ENCODE results near the gene CD81.

Gene CD81

DNA sequence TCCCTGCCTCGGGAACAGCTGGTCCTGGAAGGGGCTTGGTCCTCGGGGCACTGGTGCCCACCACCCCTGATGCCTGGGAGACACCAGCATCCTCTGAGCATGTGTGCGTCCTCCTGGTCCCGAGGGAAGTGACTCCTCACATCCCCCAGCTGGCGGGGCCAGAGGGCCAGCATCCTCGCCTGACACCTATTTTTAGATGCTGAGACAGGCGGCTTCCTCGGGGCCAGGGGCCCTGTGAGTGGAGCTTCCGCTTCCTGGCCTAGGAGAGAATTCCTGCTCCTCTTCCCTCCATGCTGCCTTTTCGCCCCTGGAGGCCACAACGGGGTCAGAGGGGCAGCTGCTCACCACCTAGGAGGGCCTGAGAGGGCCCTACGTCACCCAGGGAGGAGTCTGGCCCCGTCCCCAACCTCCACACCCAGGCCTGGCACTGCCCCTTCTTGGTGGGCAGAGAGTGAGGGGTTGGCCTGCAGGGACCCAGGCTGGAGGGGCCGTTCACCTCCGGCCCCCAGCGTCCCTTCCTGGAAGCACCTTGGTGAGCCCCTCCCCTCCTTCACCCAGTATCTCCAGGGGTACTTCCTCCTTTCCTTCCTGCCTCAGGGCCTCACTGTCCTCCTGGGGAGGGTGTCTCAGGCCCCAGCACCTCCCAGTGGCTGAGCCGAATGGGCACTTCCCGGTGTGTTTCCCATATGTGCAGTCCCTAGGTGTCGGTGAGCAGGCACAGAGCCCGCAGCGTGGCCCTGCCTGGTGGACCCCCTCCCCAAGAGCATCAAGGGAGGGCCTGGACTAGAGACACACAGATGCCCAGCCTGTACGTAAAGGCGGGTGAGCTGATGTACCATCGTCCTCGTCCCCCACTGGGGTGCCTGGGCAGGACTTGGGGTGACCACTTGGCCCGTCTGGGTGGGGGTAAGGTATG lies 6.1 kb downstream of the CD81 start:
- H3K4me3 ChIP-seq (ENCODE audit: low read depth, low read length): no peak overlapping the region
- no peak for TF ChIP-seq MYC (IDR thresholded peaks at IDR 0.05; ENCODE audit: low read depth, low read length)
- TF ChIP-seq, protein P1, sequence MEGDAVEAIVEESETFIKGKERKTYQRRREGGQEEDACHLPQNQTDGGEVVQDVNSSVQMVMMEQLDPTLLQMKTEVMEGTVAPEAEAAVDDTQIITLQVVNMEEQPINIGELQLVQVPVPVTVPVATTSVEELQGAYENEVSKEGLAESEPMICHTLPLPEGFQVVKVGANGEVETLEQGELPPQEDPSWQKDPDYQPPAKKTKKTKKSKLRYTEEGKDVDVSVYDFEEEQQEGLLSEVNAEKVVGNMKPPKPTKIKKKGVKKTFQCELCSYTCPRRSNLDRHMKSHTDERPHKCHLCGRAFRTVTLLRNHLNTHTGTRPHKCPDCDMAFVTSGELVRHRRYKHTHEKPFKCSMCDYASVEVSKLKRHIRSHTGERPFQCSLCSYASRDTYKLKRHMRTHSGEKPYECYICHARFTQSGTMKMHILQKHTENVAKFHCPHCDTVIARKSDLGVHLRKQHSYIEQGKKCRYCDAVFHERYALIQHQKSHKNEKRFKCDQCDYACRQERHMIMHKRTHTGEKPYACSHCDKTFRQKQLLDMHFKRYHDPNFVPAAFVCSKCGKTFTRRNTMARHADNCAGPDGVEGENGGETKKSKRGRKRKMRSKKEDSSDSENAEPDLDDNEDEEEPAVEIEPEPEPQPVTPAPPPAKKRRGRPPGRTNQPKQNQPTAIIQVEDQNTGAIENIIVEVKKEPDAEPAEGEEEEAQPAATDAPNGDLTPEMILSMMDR (IDR thresholded peaks at IDR 0.05; ENCODE audit: low read depth, low read length): no peak
- no peak for TF ChIP-seq POLR2A (IDR thresholded peaks at IDR 0.05; ENCODE audit: extremely low read depth, insufficient read length)
- TF ChIP-seq, protein P2, sequence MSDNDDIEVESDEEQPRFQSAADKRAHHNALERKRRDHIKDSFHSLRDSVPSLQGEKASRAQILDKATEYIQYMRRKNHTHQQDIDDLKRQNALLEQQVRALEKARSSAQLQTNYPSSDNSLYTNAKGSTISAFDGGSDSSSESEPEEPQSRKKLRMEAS (IDR thresholded peaks at IDR 0.05; ENCODE audit: low read depth, low read length): no peak
- DNase-seq (ENCODE audit: low read depth): peak; percentile 26

DNA sequence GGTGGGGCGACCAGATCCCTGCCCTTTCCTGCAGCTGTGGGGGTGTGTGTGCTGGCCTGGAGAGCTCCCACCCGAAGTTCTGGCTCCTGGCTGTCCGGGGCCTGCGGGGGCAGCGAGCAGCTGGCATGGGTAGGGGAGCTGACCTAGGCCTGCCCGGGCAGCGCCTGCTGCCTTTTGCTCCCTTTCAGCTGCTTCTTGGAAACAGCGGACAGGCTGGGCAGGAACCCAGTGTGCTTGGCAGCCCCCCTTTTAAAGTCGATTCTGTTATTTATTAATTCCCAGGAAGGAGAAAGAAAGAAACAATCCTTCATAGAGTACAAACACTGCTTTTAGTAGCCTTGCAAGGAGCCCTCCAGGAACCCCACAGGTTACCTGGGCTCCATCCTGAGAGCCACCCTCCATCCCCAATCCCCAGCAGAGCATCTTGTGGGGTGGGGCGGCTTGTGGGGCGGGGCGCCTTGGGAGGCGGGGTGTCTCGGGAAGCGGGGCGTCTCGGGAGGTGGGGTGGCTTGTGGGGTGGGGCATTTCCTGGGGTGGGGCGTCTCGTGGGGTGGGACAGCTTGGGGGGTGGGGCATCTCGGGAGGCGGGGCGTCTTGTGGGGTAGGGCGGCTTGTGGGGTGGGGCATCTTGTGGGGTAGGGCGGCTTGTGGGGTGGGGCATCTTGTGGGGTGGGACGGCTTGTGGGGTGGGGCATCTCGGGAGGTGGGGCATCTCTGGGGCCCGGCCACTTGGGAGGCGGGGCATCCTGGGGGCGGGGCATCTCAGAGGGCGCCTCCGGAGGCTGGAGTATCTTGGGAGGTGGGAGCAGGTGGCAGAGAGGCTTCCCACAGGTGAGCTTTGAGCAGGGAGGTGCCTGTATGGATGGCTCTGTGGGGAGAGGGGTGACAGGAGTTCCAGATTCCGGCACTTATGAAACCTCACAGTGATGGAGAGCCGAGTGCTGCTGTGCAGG lies 7.0 kb downstream of the CD81 start:
- DNase-seq (ENCODE audit: low read depth): no peak
- TF ChIP-seq, protein P1 (IDR thresholded peaks at IDR 0.05; ENCODE audit: low read depth, low read length): no peak
- TF ChIP-seq POLR2A (IDR thresholded peaks at IDR 0.05; ENCODE audit: extremely low read depth, insufficient read length) (no peak), MYC (IDR thresholded peaks at IDR 0.05; ENCODE audit: low read depth, low read length) (no peak)
- TF ChIP-seq, protein P2 (IDR thresholded peaks at IDR 0.05; ENCODE audit: low read depth, low read length): no peak
- no peak overlapping the region for H3K4me3 ChIP-seq (ENCODE audit: low read depth, low read length)

DNA sequence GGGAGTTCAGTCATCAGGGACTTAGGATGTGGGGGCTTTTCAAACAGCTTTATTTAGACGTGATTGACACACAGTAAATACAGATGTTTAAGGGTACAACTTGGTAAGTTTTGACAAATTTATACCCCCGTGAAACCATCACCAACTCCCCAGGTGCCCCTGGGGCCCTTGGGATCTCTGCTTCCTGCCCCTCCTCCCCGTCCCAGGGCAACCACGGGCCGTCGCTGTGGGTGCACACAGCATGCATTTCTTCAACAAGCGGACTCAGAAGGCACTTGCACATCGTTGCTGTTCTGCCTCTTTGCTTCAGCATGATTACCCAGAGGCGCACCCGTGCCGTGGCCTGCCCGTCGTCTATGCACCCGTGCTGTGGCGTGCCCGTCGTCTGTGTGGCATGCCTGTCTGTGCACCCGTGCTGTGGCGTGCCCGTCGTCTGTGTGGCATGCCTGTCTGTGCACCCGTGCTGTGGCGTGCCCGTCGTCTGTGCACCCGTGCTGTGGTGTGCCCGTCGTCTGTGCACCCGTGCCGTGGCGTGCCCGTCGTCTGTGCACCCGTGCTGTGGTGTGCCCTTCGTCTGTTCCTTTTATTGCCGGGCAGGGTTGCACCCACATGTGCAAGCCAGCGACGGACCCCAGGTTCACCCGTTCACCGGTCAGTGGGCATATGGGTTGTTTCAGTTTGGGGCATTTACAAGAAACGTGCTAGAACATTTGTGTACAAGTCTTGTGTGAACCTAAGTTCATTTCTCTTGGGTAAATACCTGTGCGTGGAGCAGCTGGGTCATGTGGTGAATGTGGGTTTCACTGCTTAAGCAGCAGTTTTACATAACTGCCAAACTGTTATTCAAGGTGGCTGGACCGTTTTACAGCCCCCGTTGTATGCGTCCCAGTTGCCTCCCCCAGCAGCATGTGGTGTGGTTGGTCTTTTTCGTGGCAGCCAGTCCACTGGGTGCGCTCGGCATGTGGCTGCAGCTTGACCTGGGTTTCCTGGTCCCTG lies 8.3 kb downstream of the CD81 start:
- H3K4me3 ChIP-seq (ENCODE audit: low read depth, low read length): no peak overlapping the region
- DNase-seq (ENCODE audit: low read depth): no peak
- TF ChIP-seq MYC (IDR thresholded peaks at IDR 0.05; ENCODE audit: low read depth, low read length): no peak
- TF ChIP-seq POLR2A (IDR thresholded peaks at IDR 0.05; ENCODE audit: extremely low read depth, insufficient read length): no peak
- TF ChIP-seq, protein P2 (IDR thresholded peaks at IDR 0.05; ENCODE audit: low read depth, low read length): no peak
- TF ChIP-seq, protein P1 (IDR thresholded peaks at IDR 0.05; ENCODE audit: low read depth, low read length): no peak

DNA sequence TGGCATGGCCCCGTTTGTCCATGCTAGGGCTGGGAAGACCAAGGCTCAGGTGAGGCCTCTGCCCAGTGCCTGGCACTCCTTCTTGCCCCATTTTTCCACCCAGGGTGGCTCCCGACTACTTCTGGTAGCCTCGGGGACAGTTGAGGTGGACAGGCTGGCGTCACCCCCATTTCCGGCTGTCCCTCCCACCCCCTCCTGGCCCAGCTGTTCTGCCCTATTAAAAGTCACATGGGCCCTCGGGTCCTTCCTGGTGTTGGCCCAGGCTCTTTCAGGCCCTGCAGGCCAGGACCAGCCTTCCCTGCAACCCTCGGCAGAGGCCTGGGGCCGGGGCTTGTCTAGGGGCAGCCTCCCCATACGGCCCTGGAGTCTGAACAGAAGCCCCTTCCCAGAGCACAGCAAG lies 9.5 kb downstream of the CD81 start:
- DNase-seq (ENCODE audit: low read depth): no peak
- H3K4me3 ChIP-seq (ENCODE audit: low read depth, low read length): no peak overlapping the region
- TF ChIP-seq, protein P2 (IDR thresholded peaks at IDR 0.05; ENCODE audit: low read depth, low read length): no peak
- no peak for TF ChIP-seq POLR2A (IDR thresholded peaks at IDR 0.05; ENCODE audit: extremely low read depth, insufficient read length)

DNA sequence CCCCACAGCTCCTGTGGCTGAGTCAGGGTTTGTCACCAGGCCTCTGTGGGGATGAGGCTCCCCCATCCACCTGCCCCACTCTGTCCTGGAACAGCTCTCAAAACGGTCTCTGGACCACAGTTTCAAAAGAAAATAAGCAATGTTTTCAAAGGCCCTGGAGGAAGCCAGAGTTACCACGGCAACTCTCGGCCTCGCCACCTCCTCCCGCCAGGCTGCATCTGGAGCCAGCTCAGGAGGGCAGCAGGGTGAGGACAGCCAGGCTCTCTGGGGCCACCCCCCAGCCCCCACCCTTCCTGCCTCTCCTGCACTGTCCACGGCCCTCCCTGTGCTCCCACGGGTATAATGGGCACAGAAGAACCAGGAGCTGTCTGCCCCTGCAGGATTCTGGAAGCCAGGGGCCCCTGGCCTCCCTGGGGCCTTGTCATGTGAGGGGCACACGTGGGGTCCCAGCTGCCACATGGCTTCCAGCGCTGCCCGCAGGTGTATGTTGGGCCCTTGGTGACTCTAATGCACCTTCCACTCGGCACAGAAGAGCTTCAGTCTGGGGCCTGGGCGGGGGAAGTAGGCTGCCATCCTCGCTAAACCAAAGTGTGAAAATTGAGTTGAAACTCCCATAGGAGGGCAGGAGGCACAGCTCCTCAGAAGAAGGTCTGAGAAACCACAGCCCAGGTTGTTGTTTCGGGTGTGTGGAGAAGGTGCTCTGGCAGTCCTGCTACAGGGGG lies 10.3 kb downstream of the CD81 start:
- no peak overlapping the region for H3K4me3 ChIP-seq (ENCODE audit: low read depth, low read length)
- TF ChIP-seq POLR2A (IDR thresholded peaks at IDR 0.05; ENCODE audit: extremely low read depth, insufficient read length): no peak
- TF ChIP-seq, protein P1 (IDR thresholded peaks at IDR 0.05; ENCODE audit: low read depth, low read length): no peak
- no peak for TF ChIP-seq MYC (IDR thresholded peaks at IDR 0.05; ENCODE audit: low read depth, low read length)
- TF ChIP-seq, protein P2 (IDR thresholded peaks at IDR 0.05; ENCODE audit: low read depth, low read length): no peak
- no peak for DNase-seq (ENCODE audit: low read depth)
